B cell (primary cell): Measurements from ENCODE around the gene ETV6. TPM values are rescaled to one million over a fixed set of nuclear protein-coding genes. Genes with fewer than 3 reads are reported as not detected.

Source experiments
- ATAC-seq: fragments of 200-7000 bp; cut with Tn5 transposase; one replicate; pipeline ENCODE4 v1.10.0; 2021; ENCODE audit warnings: low read depth, mild to moderate bottlenecking, moderate number of reproducible peaks, moderate library complexity
- CTCF ChIA-PET: fragments of 350-600 bp; sonication (Branson Sonifier 250); formaldehyde crosslinking; loops from one replicate; lab custom pipeline; 2021; ENCODE audit warnings: antibody characterized with exemption, inconsistent platforms; lab: Charles Lee
- POLR2A ChIA-PET: fragments of 350-600 bp; sonication (Branson Sonifier 250); formaldehyde crosslinking; loops from one replicate; lab custom pipeline; 2021; ENCODE audit warnings: antibody characterized with exemption; lab: Charles Lee
- DNase-seq: peaks from one replicate; pipeline ENCODE4 v3.0.0; 2013
- H2AFZ ChIP-seq: 2 replicates; pipeline ENCODE4 v1.6.1; 2012; ENCODE audit warnings: mild to moderate bottlenecking, low read depth, low read length; ENCODE audit not compliant: insufficient read depth, poor library complexity, severe bottlenecking
- H3K27ac ChIP-seq, 2 donors: 1 replicate in 1 of 2; 2 replicates in 1 of 2; pipeline ENCODE4 v1.5.1; 2012 to 2013; ENCODE audit warnings: low read length in 2 of 2, mild to moderate bottlenecking in 2 of 2, moderate library complexity in 1 of 2
- H3K27me3 ChIP-seq, 4 experiments: fragments of 200-600 bp in 1 of 4; sonication (generic) in 1 of 4; replicated peaks in 1 of 4; 1 replicate in 2 of 4; 2 replicates in 2 of 4; pipeline versions ENCODE4 v1.6.1 to v1.7.0; 2013 to 2016; ENCODE audit warnings: low read length in 3 of 4, mild to moderate bottlenecking in 2 of 4, mixed read lengths in 1 of 4, moderate library complexity in 1 of 4; ENCODE audit not compliant: insufficient read depth in 4 of 4, control insufficient read depth in 3 of 4; ENCODE audit errors: control extremely low read depth in 1 of 4
- H3K36me3 ChIP-seq, 2 experiments: replicated peaks in 1 of 2; 1 replicate in 1 of 2; 2 replicates in 1 of 2; pipeline versions ENCODE4 v1.6.1 to v1.7.1; 2013; ENCODE audit warnings: low read length in 1 of 2; ENCODE audit not compliant: insufficient read depth in 2 of 2, control insufficient read depth in 1 of 2; ENCODE audit errors: control extremely low read depth in 1 of 2, extremely low read depth in 1 of 2
- H3K4me1 ChIP-seq, 2 donors: fragments of 200-600 bp in 1 of 2; sonication (generic) in 1 of 2; 1 replicate in 1 of 2; 2 replicates in 1 of 2; pipeline versions ENCODE4 v1.5.1 to v1.6.1; 2013 to 2017; ENCODE audit warnings: low read length in 2 of 2; ENCODE audit not compliant: control insufficient read depth in 2 of 2, insufficient read depth in 2 of 2
- H3K4me2 ChIP-seq: replicated peaks from 2 replicates; pipeline ENCODE3; 2012; ENCODE audit warnings: mild to moderate bottlenecking, low read depth, low read length; ENCODE audit not compliant: poor library complexity, severe bottlenecking
- H3K4me3 ChIP-seq, 5 experiments: fragments of 200-600 bp in 1 of 5; sonication (generic) in 1 of 5; 1 replicate in 3 of 5; 2 replicates in 2 of 5; pipeline versions ENCODE4 v1.5.1 to v1.7.0; 2011 to 2016; ENCODE audit warnings: low read length in 4 of 5, mild to moderate bottlenecking in 4 of 5, low read depth in 2 of 5, control low read depth in 1 of 5, moderate library complexity in 1 of 5; ENCODE audit not compliant: insufficient read depth in 1 of 5; ENCODE audit errors: control extremely low read depth in 1 of 5, extremely low read depth in 1 of 5
- H3K79me2 ChIP-seq: fragments of 200-600 bp; sonication (generic); one replicate; pipeline ENCODE4 v1.6.0; 2016; ENCODE audit warnings: low read length; ENCODE audit not compliant: control insufficient read depth, insufficient read depth
- H3K9ac ChIP-seq: fragments of 200-600 bp; sonication (generic); 2 replicates; pipeline ENCODE4 v1.6.1; 2017; ENCODE audit warnings: mild to moderate bottlenecking, low read length, moderate library complexity
- H3K9me3 ChIP-seq, 3 donors: one replicate each; pipeline versions ENCODE4 v1.6.1 to v1.7.1; 2013; ENCODE audit warnings: low read length in 2 of 3; ENCODE audit not compliant: control insufficient read depth in 2 of 3, insufficient read depth in 1 of 3; ENCODE audit errors: control extremely low read depth in 1 of 3
- H4K20me1 ChIP-seq: 2 replicates; pipeline ENCODE4 v1.6.0; 2012; ENCODE audit warnings: mild to moderate bottlenecking, low read length; ENCODE audit not compliant: insufficient read depth, control insufficient read depth, poor library complexity, severe bottlenecking
- H3K27ac Mint-ChIP-seq: one replicate; pipeline ENCODE4 v1.8.0; 2021; ENCODE audit warnings: mixed read lengths
- H3K27me3 Mint-ChIP-seq: one replicate; pipeline ENCODE4 v1.8.0; 2021; ENCODE audit warnings: mixed read lengths
- H3K4me1 Mint-ChIP-seq: one replicate; pipeline ENCODE4 v1.8.0; 2021; ENCODE audit warnings: mixed read lengths
- H3K4me3 Mint-ChIP-seq: one replicate; pipeline ENCODE4 v1.8.0; 2021; ENCODE audit warnings: mixed read lengths
- H3K9me3 Mint-ChIP-seq: one replicate; pipeline ENCODE4 v1.8.0; 2022; ENCODE audit warnings: mixed read lengths; ENCODE audit not compliant: insufficient read depth
- EZH2 ChIP-seq: IDR thresholded peaks from 2 replicates; pipeline ENCODE4 v1.6.1; 2012; ENCODE audit warnings: borderline replicate concordance, low read depth, mild to moderate bottlenecking, moderate library complexity, low read length; ENCODE audit not compliant: insufficient read depth, poor library complexity, severe bottlenecking
- WGBS: methylation state at CpG from one replicate; pipeline ENCODE4 v1.1.5; 2013; ENCODE audit warnings: missing lambda C conversion rate; ENCODE audit not compliant: insufficient coverage; 5-methylcytosine and 5-hydroxymethylcytosine counted together
- intact Hi-C: fragments of 100-400 bp; cut with micrococcal nuclease; formaldehyde crosslinking; loops from one replicate; pipeline ENCODE4 v1.10.0; 2022
- polyA plus RNA-seq: library from polyadenylated mRNA; depleted of rRNA; stranded (reverse); fragments of >200 nt; gene quantifications from 2 replicates; pipeline ENCODE4 v1.2.3, GENCODE V29; 2012
- total RNA-seq, 2 donors: library from RNA; stranded (reverse); fragments of 120-200 nt in 1 of 2; gene quantifications; 1 replicate in 1 of 2; 2 replicates in 1 of 2; pipeline versions ENCODE4 v1.2.3 to v1.2.4, GENCODE V29; 2013 to 2022
- TF ChIP-seq, protein P1 (sequence below): fragments of 200-600 bp; IDR thresholded peaks from one replicate; pipeline ENCODE4 v1.8.0; 2022; ENCODE audit warnings: antibody characterized with exemption, mild to moderate bottlenecking

ETV6 gene
- total and polyA plus RNA-seq, 2 donors (not counting 1 experiment from before 2014, with no cell fraction given): 17.4 to 123 TPM

DNA sequence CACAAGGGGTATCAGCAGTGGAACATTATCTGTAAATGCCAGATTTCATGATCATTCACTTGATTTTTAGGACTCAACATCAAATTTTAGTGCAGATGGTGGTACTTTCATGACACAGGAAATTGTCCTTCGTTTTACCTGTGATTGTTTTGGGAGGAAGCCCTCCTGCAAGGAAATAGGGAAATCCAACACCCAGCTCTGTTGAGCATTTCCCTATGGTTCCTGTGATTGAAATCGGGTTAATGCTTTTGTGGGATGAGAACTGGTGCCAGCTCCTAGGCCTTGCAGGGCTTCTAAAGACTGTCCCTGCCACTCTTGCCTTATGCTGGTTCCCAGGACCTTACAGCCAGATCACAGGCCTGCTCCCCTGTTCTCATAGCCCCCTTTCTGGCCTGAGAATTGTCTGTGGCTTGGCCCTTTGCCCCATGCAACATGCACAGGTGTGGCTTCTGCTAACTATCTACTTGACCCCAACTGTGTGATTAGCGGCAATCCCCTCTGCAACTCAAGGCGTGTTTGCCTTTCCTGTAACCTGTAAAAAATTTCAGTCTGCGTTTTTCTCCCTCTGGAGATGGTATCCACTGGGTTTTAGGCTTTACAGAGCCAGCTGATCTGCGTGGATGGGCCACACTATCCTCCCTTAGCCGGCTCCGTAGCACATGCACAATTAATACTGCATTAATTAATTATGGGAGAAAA is 112.5 kb downstream of the ETV6 start:
- peak overlapping the region; percentile 38 for H3K9ac ChIP-seq
- intact Hi-C loops: loop anchor here (2.0 kb wide), 1 partner anchor 15 kb away; no protein-coding TSS in a partner anchor
- peaks cover 75 to 86% of the 10 kb centered on the region in 2 donors for H3K4me1 ChIP-seq
- no peak for TF ChIP-seq EZH2
- TF ChIP-seq, protein P1, sequence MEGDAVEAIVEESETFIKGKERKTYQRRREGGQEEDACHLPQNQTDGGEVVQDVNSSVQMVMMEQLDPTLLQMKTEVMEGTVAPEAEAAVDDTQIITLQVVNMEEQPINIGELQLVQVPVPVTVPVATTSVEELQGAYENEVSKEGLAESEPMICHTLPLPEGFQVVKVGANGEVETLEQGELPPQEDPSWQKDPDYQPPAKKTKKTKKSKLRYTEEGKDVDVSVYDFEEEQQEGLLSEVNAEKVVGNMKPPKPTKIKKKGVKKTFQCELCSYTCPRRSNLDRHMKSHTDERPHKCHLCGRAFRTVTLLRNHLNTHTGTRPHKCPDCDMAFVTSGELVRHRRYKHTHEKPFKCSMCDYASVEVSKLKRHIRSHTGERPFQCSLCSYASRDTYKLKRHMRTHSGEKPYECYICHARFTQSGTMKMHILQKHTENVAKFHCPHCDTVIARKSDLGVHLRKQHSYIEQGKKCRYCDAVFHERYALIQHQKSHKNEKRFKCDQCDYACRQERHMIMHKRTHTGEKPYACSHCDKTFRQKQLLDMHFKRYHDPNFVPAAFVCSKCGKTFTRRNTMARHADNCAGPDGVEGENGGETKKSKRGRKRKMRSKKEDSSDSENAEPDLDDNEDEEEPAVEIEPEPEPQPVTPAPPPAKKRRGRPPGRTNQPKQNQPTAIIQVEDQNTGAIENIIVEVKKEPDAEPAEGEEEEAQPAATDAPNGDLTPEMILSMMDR: no peak
- WGBS: 56% methylated on average over 2 of the region's 8 CpGs
- no peak overlapping the region for H2AFZ ChIP-seq
- Mint-ChIP-seq H3K27ac (peak overlapping the region; percentile 84), H3K4me1 (peaks cover 90% of the 10 kb centered on the region), H3K9me3 (no peaks in the 10 kb centered on the region), H3K4me3 (peak overlapping the region; percentile 65), H3K27me3 (no peaks in the 10 kb centered on the region)
- H3K4me3 ChIP-seq: peak overlapping the region in 1 of 5 experiments; percentile 24
- H3K27me3 ChIP-seq: no peaks in the 10 kb centered on the region
- POLR2A ChIA-PET: interaction anchor here (0.6 to 1.4 kb wide), 3 partner anchors 10 to 16 kb away, joined by 3 to 5 read pairs (median 4); no protein-coding TSS in a partner anchor
- DNase-seq (peak; percentile 58), ATAC-seq (peak; percentile 9)
- H3K27ac ChIP-seq: peak overlapping the region; percentile 61 to 82
- CTCF ChIA-PET: interaction anchor here (0.7 to 5.6 kb wide), 6 partner anchors 12 to 48 kb away, joined by 3 to 18 read pairs (median 4); no protein-coding TSS in a partner anchor
- H3K36me3 ChIP-seq: no peaks in the 10 kb centered on the region
- peaks cover 47% of the 10 kb centered on the region for H3K79me2 ChIP-seq
- H3K4me2 ChIP-seq: peak overlapping the region; percentile 61
- no peaks in the 10 kb centered on the region for H3K9me3 ChIP-seq
- no peaks in the 10 kb centered on the region for H4K20me1 ChIP-seq
